GM18868 (cell line): ENCODE data around the gene LTBP3.
"Not testable (repeated sequence)": the region's sequence is repeated elsewhere in the genome, so short reads cannot be mapped to it uniquely, and the experiment has no call there.

Experiments
- ATAC-seq: cut with Tn5 transposase; IDR thresholded peaks from one replicate; pipeline ENCODE4 v1.9.1; 2021; ENCODE audit warnings: mild to moderate bottlenecking, moderate library complexity; ENCODE audit not compliant: unreplicated experiment

Gene LTBP3

DNA sequence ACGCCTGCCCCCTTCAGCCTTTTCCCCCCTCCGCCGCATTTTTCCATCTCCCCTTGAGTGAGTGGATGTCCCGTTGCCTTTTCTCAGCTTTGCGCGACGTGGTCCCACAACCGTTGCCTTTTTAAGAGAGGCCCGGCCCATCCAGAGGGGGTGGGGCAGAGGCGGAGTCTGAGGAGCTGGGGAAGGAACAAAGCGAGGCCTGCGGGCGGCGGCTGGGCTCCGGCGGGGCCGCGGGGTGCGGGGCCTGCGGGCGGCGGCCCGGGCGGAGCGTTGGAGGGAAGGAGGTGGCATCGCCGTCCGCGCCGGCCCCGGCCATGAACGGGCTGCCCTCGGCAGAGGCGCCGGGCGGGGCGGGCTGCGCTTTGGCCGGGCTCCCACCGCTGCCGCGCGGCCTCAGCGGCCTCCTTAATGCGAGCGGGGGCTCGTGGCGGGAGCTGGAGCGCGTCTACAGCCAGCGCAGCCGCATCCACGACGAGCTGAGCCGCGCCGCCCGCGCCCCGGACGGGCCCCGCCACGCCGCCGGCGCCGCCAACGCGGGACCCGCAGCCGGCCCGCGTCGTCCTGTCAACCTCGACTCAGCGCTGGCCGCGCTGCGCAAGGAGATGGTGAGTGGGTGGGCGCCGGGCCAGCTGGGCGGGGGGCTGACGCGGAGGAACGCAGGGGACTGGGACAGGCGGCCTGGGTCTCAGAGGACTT is 14.3 kb upstream of the LTBP3 start, which contains the start of gene FAM89B:
TSS of gene FAM89B (plus strand) at position 183 of the 696 bp plus-strand sequence. CDS start at position 315, 132 bp downstream.
- ATAC-seq: no peak

DNA sequence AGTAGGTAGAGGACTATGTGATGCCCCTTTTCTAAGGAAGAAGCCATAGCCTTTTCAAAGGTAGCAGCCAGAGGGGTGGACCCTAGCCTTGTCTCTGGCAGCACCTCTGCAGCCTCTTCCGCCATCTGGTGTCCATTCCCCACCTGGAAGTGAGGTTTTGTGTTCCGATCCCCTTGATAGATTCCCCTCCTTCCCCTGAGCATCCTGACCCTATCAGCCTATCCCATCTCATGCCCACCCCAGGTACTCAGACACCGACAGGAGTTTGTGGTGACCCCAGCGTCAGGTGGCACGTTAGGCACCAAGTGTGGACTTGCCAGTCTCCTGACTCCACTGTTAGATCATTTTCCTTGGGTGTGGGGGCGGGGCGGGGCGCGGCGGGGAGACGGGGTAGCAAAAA is 13.8 kb upstream of the LTBP3 start:
- ATAC-seq: no peak

DNA sequence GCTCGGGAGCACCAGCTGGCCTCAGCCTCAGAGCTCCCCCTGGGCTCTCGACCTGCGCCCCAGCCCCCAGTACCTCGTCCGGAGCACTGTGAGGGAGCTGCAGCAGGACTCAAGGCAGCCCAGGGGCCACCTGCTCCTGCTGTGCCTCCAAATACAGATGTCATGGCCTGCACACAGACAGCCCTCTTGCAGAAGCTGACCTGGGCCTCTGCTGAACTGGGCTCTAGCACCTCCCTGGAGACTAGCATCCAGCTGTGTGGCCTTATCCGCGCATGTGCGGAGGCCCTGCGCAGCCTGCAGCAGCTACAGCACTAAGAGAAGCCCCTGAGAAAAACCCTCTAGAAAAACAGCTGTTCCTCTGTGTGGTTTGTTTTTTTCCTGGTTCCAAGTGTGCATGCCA is 13.3 kb upstream of the LTBP3 start:
- ATAC-seq: no peak

DNA sequence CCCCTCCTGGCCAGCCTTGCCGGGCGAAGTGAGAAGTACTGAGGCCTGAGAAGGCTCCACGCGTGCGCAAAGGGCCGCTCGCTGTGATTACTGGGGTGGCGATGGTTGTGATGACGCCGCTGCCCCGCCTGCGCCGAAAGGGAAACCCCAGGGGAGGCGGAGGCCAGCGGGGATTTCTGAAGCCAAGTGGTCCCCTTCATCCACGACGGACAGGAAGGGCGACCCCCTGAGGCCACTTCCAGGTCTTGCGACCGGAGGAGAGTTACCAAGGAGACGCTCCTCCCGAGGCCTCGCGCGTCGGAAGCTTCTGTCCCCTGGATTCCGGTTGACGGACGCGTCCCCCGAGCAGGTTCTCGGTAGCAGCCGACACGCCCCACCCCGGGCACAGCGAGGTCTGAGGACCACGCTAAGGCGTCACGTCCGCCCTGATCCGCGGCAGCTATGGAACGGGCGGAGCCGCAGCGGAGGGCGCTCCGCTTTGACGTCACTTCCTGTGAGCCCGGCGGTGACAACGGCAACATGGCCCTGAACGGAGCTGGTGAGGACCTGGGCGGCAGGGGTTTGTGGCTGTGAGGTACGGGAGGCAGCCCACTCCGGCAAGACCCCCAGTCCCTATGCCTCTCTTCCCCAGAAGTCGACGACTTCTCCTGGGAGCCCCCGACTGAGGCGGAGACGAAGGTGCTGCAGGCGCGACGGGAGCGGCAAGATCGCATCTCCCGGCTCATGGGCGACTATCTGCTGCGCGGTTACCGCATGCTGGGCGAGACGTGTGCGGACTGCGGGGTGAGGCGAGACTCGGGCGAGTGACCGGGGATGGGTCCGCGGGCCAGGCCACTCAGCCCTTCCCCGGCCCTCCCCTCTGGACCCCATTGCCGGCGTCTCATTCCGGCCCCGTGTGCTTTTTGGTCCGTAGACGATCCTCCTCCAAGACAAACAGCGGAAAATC is 12.1 kb upstream of the LTBP3 start, which contains the start of gene ZNRD2:
TSS of gene ZNRD2 (plus strand) at position 505 of the 946 bp plus-strand sequence. CDS start at position 520, 15 bp downstream.
- ATAC-seq: peak; percentile 73

DNA sequence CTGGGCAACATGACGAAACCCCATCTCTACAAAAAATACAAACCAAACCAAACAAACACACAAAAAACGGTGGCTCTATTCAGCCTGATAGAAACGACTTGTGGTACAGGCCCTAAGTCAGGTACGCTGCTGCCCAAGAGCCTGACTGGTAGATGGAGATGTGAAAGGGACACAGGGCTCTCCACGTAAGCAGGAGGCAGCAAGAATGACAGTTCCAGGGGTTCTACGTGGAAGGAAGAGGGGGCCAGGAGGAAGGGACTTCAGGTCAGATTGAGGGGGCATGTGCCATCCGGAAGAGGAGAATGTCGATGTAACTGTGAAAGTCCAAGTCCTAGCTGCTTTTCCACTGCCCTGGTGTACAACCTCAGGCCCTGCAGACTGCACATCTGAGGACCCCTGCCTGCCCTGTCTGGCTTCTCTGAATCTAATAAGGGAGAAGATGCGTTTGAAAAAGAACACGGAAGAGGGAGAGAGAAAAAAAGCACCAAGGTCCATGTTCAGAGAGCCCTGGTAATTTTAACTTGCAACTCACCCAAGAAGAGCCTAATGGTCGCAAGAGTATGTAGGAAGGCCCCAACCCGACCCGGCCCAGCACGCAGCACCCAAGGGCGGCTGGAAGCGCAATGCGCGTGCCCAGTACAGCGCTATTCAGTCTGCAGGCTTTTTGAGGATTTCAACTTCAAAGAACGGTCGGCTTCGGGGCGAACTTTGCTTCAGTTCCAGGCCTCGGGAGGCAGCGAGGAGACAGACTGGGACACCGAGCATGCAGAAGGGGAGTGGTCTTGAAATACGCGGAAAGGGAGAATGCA is 11.2 kb upstream of the LTBP3 start:
- no peak for ATAC-seq

DNA sequence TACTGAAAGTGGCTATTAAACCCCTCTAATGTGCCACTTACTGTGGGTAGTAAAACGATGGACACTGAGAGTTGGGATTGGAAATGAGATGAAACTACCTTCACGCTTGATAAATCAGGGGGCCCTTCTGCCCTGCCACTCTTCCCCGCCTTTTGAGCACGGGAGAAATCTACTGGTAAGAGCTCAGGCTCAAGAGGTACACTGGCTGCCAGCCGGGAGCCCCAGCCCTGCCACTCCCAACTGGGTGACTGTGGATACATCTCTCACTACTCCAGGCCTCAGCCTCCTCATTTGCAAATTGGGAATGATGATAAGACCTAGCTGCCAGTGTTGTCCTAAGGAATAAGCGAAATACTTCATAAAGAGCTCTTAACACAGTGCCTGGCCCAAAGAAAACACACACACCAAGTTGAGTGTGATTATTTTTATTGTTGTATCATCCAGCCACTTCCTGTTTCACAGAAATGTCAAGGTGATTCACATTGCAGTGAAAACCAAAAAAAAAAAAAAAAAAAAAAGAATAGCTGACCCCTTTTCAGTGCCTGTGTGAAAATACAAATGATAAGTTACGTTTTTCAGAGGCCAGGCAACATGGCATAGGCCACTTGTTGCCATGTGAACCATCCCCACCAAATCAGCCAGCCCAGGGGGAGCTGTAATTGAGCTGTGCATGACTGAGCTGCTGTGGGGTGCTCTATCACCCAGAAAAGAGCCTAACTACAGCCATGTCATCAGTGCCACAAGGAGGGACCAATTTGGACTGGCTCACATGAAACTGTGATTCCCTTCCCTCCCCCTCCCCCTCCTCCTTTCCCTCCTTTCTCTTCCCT is 7.7 kb upstream of the LTBP3 start:
- no peak for ATAC-seq

DNA sequence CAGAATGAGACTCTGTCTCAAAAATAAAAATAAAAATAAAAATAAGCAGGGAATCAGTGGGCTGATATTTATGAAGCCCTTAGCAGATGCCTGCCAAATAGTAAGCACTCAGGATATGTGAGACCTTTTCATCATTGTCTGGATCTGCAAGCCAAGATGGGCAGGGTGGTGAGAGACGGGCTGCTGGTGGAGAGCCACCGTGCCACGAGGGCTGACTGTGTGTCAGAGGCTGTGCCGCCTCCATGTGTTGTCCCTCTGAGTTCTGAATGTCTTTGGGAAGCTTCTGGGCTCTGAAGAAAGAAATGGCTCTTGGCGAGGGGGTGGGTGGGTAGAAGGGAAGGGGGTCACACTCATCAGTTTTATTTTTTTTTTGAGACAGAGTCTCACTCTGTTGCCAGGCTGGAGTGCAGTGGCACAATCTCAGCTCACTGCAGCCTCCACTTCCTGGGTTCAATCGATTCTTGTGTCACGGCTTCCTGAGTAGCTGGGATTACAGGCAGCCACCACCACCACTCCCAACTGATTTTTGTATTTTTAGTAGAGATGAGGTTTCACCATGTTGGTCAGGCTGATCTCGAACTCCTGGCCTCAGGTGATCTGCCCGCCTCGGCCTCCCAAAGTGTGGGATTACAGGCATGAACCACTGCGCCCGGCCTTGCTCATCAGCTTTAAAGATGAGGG is 6.9 kb upstream of the LTBP3 start:
- ATAC-seq: not testable (repeated sequence)

DNA sequence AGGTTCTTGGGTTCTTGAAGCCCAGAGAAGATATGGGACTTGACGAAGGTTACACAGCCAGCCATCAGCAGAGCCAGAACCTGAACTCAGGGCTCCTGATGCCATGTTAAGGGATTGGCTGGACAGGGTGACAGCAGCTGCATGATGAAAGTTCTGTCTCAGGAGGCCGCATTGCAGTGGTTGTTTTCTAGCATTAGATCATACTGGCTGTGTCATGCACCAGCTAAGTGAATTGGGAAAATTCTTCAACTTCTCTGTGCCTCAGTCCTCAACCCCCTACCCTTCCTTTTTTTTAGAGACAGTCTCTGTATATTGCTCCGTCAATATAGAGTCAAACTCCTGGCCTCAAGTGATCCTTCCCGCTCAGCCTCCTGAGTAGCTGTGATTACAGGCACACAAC is 5.4 kb upstream of the LTBP3 start:
- ATAC-seq: no peak

DNA sequence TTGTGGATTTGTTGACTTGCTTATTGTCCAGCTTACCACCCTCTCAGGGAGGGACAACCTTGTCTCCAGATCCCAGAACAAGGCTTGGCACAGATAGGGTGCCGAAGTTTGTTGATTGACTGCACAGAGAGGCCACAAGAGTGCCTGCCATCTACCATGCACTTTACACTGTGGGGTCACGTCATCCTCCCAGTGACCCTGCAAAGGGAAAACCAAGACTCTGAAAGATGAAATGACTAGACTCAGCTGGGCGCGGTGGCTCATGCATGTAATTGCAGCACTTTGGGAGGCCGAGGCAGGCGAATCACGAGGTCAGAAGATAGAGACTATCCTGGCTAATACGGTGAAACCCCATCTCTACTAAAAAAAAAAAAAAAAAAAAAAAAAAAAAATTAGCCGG is 4.6 kb upstream of the LTBP3 start:
- ATAC-seq: no peak

DNA sequence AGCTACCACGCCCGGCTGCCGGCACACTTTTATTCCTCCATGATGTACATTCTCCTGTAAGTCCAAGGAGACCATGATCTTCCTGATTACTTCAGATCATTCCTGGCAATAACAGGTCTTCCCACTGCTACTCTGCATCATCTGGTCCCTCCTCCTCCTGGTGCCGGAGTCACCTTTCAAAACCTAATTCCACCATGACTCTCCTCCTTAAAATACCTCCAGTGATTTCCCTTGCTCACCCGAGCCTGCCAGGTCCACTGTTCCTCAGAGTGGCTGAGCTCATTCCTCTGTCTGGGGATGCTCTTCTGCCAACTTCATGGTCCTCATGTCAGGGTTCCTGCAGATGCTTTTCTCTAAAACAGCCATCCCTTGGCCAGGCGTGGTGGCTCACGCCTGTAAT is 3.9 kb upstream of the LTBP3 start:
- no peak for ATAC-seq

DNA sequence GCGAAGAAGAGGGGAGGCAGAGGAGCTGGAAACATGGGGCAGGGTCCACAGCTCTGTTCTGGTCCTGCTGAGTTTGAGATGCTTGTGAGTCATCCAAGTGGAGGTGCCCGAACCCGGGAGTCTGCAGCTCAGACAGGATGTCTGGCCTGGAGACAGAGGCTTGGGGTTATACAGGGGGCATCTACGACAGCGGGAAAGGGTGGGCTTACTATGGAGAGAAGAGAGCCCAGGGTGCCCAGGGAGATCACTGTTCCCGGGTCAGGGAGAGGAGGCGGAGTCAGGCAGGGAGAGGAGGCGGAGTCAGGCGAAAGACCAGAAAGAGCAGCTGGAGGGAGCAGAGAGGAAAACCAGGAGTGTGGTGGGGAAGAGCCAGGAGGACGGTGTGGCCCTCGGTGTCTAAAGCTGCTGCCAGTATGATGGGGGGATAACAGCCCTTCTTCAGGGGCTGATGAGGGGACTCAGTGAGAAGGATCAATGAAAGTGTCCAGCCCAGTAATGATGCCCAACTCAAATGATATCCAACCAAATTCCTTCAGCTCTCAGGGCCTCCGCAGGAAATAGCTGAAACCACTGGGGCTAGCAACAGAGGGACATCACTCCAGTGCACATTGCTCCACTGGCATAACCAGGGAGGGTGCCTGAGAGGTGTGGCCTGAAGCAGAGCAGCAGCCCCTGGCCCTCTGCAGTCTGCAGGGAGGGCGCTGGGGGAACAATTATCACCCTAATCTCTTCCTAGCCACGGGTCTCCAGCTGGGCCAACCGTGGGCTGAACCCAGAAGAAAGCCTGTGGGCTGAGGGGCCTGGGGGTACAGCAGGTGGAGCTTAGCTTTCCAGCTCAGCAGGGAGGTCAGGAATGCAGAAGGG is 2.6 kb upstream of the LTBP3 start:
- no peak for ATAC-seq

DNA sequence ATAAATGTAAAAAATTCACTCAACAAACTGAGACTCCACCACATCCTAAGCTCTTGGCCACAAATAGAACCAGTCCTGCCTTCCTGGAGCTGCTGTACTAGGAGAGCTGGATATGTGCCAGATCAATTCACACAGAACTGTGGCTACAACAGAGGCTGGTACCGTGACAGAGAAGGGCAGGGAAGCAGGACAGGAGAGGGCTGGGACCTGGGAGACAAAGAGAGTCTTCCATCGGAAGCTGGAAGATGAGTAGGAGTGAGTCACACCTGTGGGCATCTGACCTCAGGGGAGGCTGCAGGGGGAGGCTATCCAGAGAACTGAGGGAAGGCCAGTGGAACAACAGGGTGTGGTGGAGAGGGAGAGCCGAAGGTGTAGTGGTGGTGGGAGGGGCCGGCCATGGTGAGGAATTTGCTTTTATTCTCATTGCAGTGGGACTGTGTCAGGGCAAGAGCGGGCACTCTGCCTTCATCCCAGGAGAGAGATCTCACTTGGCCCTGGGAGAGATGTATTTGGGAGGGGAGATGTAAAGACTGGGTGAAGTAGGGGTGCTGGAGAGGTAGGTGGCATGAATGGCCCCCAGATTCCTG is 1.9 kb upstream of the LTBP3 start:
- ATAC-seq: no peak

DNA sequence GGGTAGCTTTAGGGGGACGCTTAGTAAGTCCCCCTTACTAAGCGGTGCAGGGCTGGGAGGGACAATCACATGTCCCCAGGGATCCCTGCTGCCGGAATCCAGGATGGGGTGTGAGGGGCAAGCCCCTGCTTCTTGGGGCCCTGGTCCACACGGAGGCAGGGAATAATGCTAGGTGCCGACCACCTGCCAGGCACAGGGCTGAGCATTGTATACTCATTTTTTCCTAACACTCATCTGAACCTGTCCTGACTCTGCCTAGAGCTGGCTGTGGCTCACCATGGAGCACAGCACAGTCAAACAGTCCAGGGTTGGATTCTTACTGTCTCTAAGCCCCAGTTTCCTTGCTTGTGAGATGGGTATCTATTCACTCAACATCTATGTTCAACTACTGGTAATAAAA is 1.4 kb upstream of the LTBP3 start:
- ATAC-seq: no peak

DNA sequence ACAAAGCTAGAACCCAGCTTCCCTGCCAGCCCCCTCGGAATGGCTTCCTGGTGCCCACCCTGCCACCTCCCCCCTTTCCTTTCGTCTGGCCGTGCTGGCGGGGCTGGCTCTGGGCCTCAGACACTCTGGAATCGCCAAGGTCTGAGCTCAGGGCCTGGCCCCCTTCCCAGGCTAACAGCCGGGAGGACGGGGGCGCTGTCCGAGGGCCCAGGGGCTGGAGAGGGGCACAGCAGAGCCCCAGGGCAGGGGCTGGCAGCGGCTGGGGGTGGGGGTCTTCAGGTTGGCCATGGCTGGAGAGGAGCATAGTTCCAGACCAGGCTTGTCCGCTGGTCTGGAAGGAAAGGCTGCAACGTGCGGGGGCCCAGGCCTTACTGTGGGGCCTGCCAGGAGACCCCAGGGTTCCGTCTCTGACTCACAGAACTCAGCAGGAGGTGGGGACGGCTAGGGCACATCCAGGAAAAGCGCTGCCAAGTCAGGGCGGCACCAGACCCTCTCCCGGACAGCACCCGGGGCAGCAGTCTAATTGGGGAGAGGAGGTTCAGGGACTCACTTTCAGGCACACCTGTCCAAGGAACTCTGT is 861 bp upstream of the LTBP3 start:
- no peak for ATAC-seq

DNA sequence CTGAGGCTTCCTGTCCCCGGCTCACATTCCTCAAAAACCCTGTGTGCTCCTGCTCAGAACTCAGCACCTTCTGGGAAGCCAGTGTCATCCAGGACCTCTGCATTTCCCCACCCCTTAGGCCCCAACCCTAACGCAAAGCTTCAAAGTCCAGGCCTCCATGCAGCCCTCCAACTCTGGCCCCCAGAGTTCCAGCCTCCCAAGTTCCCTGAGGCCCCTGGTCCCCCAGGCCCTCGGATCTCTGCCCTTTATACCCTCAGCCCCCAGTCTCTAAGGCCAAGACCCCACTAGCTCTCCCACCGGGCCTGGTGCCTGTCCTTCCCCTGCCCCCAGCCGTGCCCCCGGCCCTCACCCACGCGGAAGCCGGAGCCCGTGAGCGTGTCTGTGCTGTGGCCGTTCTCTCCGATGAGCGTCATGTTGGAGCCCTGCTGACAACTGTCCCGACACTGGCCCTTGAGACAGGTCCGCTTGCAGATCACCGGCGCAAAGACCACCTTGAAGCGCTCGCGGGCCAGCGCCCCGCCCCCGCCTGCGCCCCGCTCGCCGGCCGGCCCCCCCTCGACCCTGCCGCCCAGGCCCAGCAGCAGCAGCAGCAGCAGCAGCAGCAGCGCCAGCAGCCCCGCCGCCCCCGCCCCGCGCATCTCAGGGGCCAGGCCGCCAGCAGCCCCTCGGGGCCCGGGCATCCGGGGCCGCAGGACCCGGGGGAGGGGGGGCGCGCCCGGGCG is 718 bp downstream of the LTBP3 start:
- ATAC-seq: no peak

DNA sequence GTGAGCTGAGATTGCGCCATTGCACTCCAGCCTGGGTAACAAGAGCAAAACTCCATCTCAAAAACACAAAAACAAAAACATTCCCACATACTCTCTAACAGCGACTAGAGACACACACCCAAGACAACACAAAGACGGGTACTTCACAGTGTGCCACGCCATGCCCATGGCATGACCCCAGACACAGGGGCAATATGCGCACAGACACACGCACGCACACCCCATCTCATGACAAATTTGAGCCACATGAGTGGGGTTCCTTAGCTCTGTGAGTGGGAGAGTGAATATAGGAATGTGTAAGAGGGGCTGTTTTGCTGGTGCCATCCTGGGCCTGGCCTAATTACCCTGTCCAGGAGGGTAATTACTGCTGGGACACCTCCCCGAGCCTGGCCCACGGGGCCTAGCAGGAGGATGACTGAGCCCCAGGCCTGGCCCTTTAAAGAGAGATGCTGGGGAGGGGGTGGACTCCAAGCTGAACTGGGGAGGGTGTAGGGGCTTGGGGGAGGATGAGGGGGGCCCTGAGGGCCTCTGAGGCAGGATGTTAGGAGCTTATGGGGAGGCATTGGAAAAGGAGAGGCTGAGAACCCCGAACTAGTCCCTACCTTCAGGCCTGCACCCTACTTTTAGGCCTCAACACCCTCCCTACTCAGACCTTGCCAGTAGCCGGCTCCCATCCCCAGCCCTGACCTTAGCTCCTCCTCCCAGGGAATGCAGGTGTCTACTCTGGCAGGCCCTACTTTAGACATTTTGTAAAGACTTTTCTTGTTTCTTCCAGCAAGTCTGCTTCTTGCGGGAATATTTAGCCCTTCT is 1.5 kb downstream of the LTBP3 start:
- ATAC-seq: no peak
